ENCODE measurements around the gene C19orf47.

C19orf47 gene

GRCh38 chr19:40362160-40362559 is 14.0 kb upstream of the C19orf47 start:
- DNase-seq (ENCODE audit: low read depth) = no peak
- Histone ChIP-seq H3K4me3 (ENCODE audit: low read length) (no peak overlapping the region), H3K36me3 (ENCODE audit: control insufficient read depth, insufficient read depth, low read length, severe bottlenecking) (peaks cover 12% of the 10 kb centered on the region), H3K4me1 (ENCODE audit: control insufficient read depth, insufficient read depth, low read length) (peaks cover 8% of the 10 kb centered on the region), H3K27me3 (replicated peaks; ENCODE audit: control insufficient read depth, insufficient read depth, low read length) (no peaks in the 10 kb centered on the region), H3K9me3 (ENCODE audit: control insufficient read depth, low read length) (no peaks in the 10 kb centered on the region), H3K9ac (ENCODE audit: low read length) (no peak overlapping the region)

GRCh38 chr19:40360708-40361241 is 12.6 kb upstream of the C19orf47 start:
- no peak overlapping the region for H3K9ac ChIP-seq (ENCODE audit: low read length)
- H3K4me3 ChIP-seq (ENCODE audit: low read length) = no peak overlapping the region
- H3K9me3 ChIP-seq (ENCODE audit: control insufficient read depth, low read length) = no peaks in the 10 kb centered on the region
- H3K27me3 ChIP-seq (replicated peaks; ENCODE audit: control insufficient read depth, insufficient read depth, low read length) = no peaks in the 10 kb centered on the region
- H3K4me1 ChIP-seq (ENCODE audit: control insufficient read depth, insufficient read depth, low read length) = peaks cover 8% of the 10 kb centered on the region
- no peak for DNase-seq (ENCODE audit: low read depth)
- peaks cover 4% of the 10 kb centered on the region for H3K36me3 ChIP-seq (ENCODE audit: control insufficient read depth, insufficient read depth, low read length, severe bottlenecking)

GRCh38 chr19:40360020-40360707 is 12.0 kb upstream of the C19orf47 start:
- DNase-seq (ENCODE audit: low read depth) = no peak
- Histone ChIP-seq H3K27me3 (replicated peaks; ENCODE audit: control insufficient read depth, insufficient read depth, low read length) (no peaks in the 10 kb centered on the region), H3K4me3 (ENCODE audit: low read length) (no peak overlapping the region), H3K9ac (ENCODE audit: low read length) (no peak overlapping the region), H3K4me1 (ENCODE audit: control insufficient read depth, insufficient read depth, low read length) (peaks cover 5% of the 10 kb centered on the region), H3K36me3 (ENCODE audit: control insufficient read depth, insufficient read depth, low read length, severe bottlenecking) (peaks cover 4% of the 10 kb centered on the region), H3K9me3 (ENCODE audit: control insufficient read depth, low read length) (no peaks in the 10 kb centered on the region)

GRCh38 chr19:40358773-40359172 is 10.6 kb upstream of the C19orf47 start:
- H3K4me1 ChIP-seq (ENCODE audit: control insufficient read depth, insufficient read depth, low read length) = peaks cover 5% of the 10 kb centered on the region
- no peaks in the 10 kb centered on the region for H3K9me3 ChIP-seq (ENCODE audit: control insufficient read depth, low read length)
- H3K27me3 ChIP-seq (replicated peaks; ENCODE audit: control insufficient read depth, insufficient read depth, low read length) = no peaks in the 10 kb centered on the region
- H3K4me3 ChIP-seq (ENCODE audit: low read length) = no peak overlapping the region
- H3K9ac ChIP-seq (ENCODE audit: low read length) = no peak overlapping the region
- H3K36me3 ChIP-seq (ENCODE audit: control insufficient read depth, insufficient read depth, low read length, severe bottlenecking) = peaks cover 4% of the 10 kb centered on the region
- DNase-seq (ENCODE audit: low read depth) = no peak

- H3K4me3 ChIP-seq (ENCODE audit: low read length) = no peak overlapping the region
- no peak overlapping the region for H3K9ac ChIP-seq (ENCODE audit: low read length)
- H3K9me3 ChIP-seq (ENCODE audit: control insufficient read depth, low read length) = no peaks in the 10 kb centered on the region
- peaks cover 4% of the 10 kb centered on the region for H3K36me3 ChIP-seq (ENCODE audit: control insufficient read depth, insufficient read depth, low read length, severe bottlenecking)
- peaks cover 5% of the 10 kb centered on the region for H3K4me1 ChIP-seq (ENCODE audit: control insufficient read depth, insufficient read depth, low read length)
- H3K27me3 ChIP-seq (replicated peaks; ENCODE audit: control insufficient read depth, insufficient read depth, low read length) = no peaks in the 10 kb centered on the region
- no peak for DNase-seq (ENCODE audit: low read depth)
Observed at GRCh38 chr19:40357640-40358039, 9.4 kb upstream of the C19orf47 start.

GRCh38 chr19:40356681-40357595 is 8.7 kb upstream of the C19orf47 start:
- Histone ChIP-seq H3K4me3 (ENCODE audit: low read length) (no peak overlapping the region), H3K9me3 (ENCODE audit: control insufficient read depth, low read length) (no peaks in the 10 kb centered on the region), H3K36me3 (ENCODE audit: control insufficient read depth, insufficient read depth, low read length, severe bottlenecking) (peaks cover 4% of the 10 kb centered on the region), H3K4me1 (ENCODE audit: control insufficient read depth, insufficient read depth, low read length) (peaks cover 5% of the 10 kb centered on the region), H3K9ac (ENCODE audit: low read length) (no peak overlapping the region), H3K27me3 (replicated peaks; ENCODE audit: control insufficient read depth, insufficient read depth, low read length) (no peaks in the 10 kb centered on the region)
- no peak for DNase-seq (ENCODE audit: low read depth)

GRCh38 chr19:40355975-40356680 is 7.9 kb upstream of the C19orf47 start:
- DNase-seq (ENCODE audit: low read depth) = no peak
- Histone ChIP-seq H3K4me3 (ENCODE audit: low read length) (no peak overlapping the region), H3K9ac (ENCODE audit: low read length) (no peak overlapping the region), H3K4me1 (ENCODE audit: control insufficient read depth, insufficient read depth, low read length) (peaks cover 5% of the 10 kb centered on the region), H3K9me3 (ENCODE audit: control insufficient read depth, low read length) (no peaks in the 10 kb centered on the region), H3K36me3 (ENCODE audit: control insufficient read depth, insufficient read depth, low read length, severe bottlenecking) (peaks cover 4% of the 10 kb centered on the region), H3K27me3 (replicated peaks; ENCODE audit: control insufficient read depth, insufficient read depth, low read length) (no peaks in the 10 kb centered on the region)

GRCh38 chr19:40348961-40349507 is 837 bp upstream of the C19orf47 start:
- H3K36me3 ChIP-seq (ENCODE audit: control insufficient read depth, insufficient read depth, low read length, severe bottlenecking) = no peaks in the 10 kb centered on the region
- H3K4me3 ChIP-seq (ENCODE audit: low read length) = peak overlapping the region; percentile 98
- H3K9ac ChIP-seq (ENCODE audit: low read length) = peak overlapping the region; percentile 89
- H3K4me1 ChIP-seq (ENCODE audit: control insufficient read depth, insufficient read depth, low read length) = peaks cover 15% of the 10 kb centered on the region
- peak; percentile 43 for DNase-seq (ENCODE audit: low read depth)
- H3K27me3 ChIP-seq (replicated peaks; ENCODE audit: control insufficient read depth, insufficient read depth, low read length) = no peaks in the 10 kb centered on the region
- H3K9me3 ChIP-seq (ENCODE audit: control insufficient read depth, low read length) = no peaks in the 10 kb centered on the region

GRCh38 chr19:40344422-40344821 is 3.8 kb downstream of the C19orf47 start:
- peaks cover 5% of the 10 kb centered on the region for H3K36me3 ChIP-seq (ENCODE audit: control insufficient read depth, insufficient read depth, low read length, severe bottlenecking)
- no peak overlapping the region for H3K4me3 ChIP-seq (ENCODE audit: low read length)
- H3K9ac ChIP-seq (ENCODE audit: low read length) = no peak overlapping the region
- no peaks in the 10 kb centered on the region for H3K27me3 ChIP-seq (replicated peaks; ENCODE audit: control insufficient read depth, insufficient read depth, low read length)
- peaks cover 23% of the 10 kb centered on the region for H3K4me1 ChIP-seq (ENCODE audit: control insufficient read depth, insufficient read depth, low read length)
- no peaks in the 10 kb centered on the region for H3K9me3 ChIP-seq (ENCODE audit: control insufficient read depth, low read length)
- no peak for DNase-seq (ENCODE audit: low read depth)

- no peak for DNase-seq (ENCODE audit: low read depth)
- H3K9me3 ChIP-seq (ENCODE audit: control insufficient read depth, low read length) = no peaks in the 10 kb centered on the region
- no peak overlapping the region for H3K4me3 ChIP-seq (ENCODE audit: low read length)
- H3K4me1 ChIP-seq (ENCODE audit: control insufficient read depth, insufficient read depth, low read length) = peaks cover 17% of the 10 kb centered on the region
- H3K9ac ChIP-seq (ENCODE audit: low read length) = no peak overlapping the region
- no peaks in the 10 kb centered on the region for H3K27me3 ChIP-seq (replicated peaks; ENCODE audit: control insufficient read depth, insufficient read depth, low read length)
- H3K36me3 ChIP-seq (ENCODE audit: control insufficient read depth, insufficient read depth, low read length, severe bottlenecking) = peaks cover 10% of the 10 kb centered on the region
Observed at GRCh38 chr19:40342644-40343311, 5.4 kb downstream of the C19orf47 start.
